OCI-LY7 (cell line): ENCODE results near the gene BANF2.

Source experiments
- CTCF ChIP-seq: fragments of 200-600 bp; sonication (generic); conservative IDR thresholded peaks from 2 replicates; pipeline ENCODE4 v1.5.1; 2014; ENCODE audit warnings: mild to moderate bottlenecking, antibody characterized with exemption, low read length, moderate library complexity, mixed read lengths
- EZH2phosphoT487 ChIP-seq: fragments of 200-600 bp; sonication (generic); IDR thresholded peaks from 2 replicates; pipeline ENCODE4 v1.6.1; 2018; ENCODE audit warnings: low read depth, borderline replicate concordance, mild to moderate bottlenecking, mixed run types, antibody characterized with exemption, low read length, moderate library complexity, mixed read lengths

- TF ChIP-seq CTCF (no peak), EZH2phosphoT487 (no peak)
Observed at GRCh38 chr20:17767624-17768023, 67.9 kb downstream of the BANF2 start.
